BJ (cell line): ENCODE results near the gene GDPD1. TPM values are rescaled to one million over a fixed set of nuclear protein-coding genes. Genes with fewer than 3 reads are reported as not detected.
"Not testable (repeated sequence)": the region's sequence is repeated elsewhere in the genome, so short reads cannot be mapped to it uniquely, and the experiment has no call there.

Experiments used
- CTCF ChIA-PET: fragments of 350-600 bp; formaldehyde crosslinking; extraction: SDS; loops from one replicate; lab custom pipeline; 2021; ENCODE audit warnings: antibody characterized with exemption, inconsistent platforms; lab: Yijun Ruan, JAX
- POLR2A ChIA-PET: fragments of 300-600 bp; sonication (Branson Sonifier 250); formaldehyde crosslinking; extraction: SDS; loops from one replicate; lab custom pipeline; 2021; ENCODE audit warnings: antibody characterized with exemption; lab: Charles Lee
- DNase-seq: peaks from one replicate; pipeline ENCODE4 v3.0.0-alpha.2; 2011; ENCODE audit warnings: low read depth
- H3K27me3 ChIP-seq: 2 replicates; pipeline ENCODE4 v1.6.0; 2011; ENCODE audit warnings: low read length; ENCODE audit not compliant: control insufficient read depth, insufficient read depth
- H3K36me3 ChIP-seq: 2 replicates; pipeline ENCODE4 v1.5.1; 2011; ENCODE audit warnings: low read length; ENCODE audit not compliant: control insufficient read depth, insufficient read depth
- H3K4me3 ChIP-seq: 2 replicates; pipeline ENCODE4 v1.5.1; 2011; ENCODE audit warnings: low read depth, mild to moderate bottlenecking, control low read depth, low read length
- polyA plus RNA-seq: library from polyadenylated mRNA; depleted of rRNA; stranded (reverse); fragments of >200 nt; gene quantifications from 2 replicates; pipeline ENCODE4 v1.2.3, GENCODE V29; 2011
- TF ChIP-seq, protein P1 (sequence below): IDR thresholded peaks from 2 replicates; pipeline ENCODE4 v1.5.1; 2011; ENCODE audit warnings: low read depth, mild to moderate bottlenecking, control low read depth, inconsistent platforms, low read length, moderate library complexity; ENCODE audit not compliant: insufficient read depth

Gene GDPD1
- polyA plus RNA-seq, 1 experiment = 0.86 TPM

DNA sequence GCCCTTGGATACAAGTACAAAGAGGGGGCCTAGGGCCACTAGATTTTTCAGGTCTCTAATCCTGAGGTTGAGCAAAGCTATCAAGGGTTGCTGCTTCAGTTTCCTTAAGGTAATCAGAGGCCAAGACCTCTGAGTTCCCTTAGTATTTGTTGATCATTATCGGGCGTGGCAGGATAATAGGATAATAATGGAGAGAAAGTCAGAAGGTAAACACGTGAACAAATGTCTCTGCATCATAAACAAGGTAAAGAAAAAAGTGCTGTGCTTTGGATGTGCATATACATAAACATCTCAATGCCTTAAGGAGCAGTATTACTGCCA lies 69.6 kb downstream of the GDPD1 start:
- ChIA-PET POLR2A (no interaction called here), CTCF (no interaction called here)
- no peak overlapping the region for H3K4me3 ChIP-seq
- DNase-seq = no peak
- no peaks in the 10 kb centered on the region for H3K27me3 ChIP-seq
- H3K36me3 ChIP-seq = no peaks in the 10 kb centered on the region
- TF ChIP-seq, protein P1, sequence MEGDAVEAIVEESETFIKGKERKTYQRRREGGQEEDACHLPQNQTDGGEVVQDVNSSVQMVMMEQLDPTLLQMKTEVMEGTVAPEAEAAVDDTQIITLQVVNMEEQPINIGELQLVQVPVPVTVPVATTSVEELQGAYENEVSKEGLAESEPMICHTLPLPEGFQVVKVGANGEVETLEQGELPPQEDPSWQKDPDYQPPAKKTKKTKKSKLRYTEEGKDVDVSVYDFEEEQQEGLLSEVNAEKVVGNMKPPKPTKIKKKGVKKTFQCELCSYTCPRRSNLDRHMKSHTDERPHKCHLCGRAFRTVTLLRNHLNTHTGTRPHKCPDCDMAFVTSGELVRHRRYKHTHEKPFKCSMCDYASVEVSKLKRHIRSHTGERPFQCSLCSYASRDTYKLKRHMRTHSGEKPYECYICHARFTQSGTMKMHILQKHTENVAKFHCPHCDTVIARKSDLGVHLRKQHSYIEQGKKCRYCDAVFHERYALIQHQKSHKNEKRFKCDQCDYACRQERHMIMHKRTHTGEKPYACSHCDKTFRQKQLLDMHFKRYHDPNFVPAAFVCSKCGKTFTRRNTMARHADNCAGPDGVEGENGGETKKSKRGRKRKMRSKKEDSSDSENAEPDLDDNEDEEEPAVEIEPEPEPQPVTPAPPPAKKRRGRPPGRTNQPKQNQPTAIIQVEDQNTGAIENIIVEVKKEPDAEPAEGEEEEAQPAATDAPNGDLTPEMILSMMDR = no peak

DNA sequence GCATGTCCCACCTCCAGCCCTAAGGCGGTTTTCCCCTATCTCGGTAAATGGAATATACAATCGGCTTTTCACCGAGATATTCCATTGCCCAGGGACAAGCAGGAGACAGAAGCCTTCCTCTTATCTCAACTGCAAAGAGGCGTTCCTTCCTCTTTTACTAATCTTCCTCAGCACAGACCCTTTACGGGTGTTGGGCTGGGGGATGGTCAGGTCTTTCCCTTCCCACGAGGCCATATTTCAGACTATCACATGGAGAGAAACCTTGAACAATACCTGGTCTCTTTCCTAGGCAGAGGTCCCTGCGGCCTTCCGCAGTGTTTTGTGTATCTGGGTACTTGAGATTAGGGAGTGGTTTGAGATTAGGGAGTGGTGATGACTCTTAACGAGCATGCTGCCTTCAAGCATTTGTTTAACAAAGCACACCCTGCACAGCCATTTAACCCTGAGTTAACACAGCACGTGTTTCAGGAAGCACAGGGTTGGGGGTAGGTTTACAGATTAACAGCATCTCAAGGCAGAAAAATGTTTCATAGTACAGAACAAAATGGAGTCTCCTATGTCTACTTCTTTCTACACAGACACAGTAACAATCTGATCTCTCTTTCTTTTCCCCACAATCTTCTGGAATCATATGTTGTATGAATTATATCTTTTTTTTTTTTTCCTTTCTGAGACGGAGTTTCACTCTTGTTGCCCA lies 70.1 kb downstream of the GDPD1 start:
- POLR2A ChIA-PET, H3K36me3 ChIP-seq, H3K27me3 ChIP-seq, H3K4me3 ChIP-seq, CTCF ChIA-PET, DNase-seq: not testable (repeated sequence)

DNA sequence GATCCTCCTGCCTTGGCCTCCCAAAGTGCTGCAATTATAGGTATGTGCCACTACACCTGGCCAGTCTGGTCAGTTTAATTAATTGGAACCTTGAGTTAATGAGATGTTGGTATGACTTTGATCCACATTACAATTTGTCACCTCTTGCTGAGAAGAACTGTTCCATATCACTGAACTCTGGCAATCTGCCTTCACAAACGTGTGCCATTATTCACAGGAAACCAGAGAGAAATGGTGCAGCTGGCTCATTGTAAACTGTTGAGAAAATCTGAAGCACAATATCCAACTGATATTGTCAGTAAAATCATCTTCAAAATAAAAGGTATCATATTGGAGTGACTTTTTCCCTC lies 71.8 kb downstream of the GDPD1 start:
- POLR2A ChIA-PET = no interaction called here
- TF ChIP-seq, protein P1 = no peak
- H3K27me3 ChIP-seq = peaks cover 1% of the 10 kb centered on the region
- no peak for DNase-seq
- no peak overlapping the region for H3K4me3 ChIP-seq
- H3K36me3 ChIP-seq = no peaks in the 10 kb centered on the region
- CTCF ChIA-PET = interaction anchor here (1.3 kb wide), 1 partner anchor 9 kb away, joined by 3 read pairs; no protein-coding TSS in a partner anchor

DNA sequence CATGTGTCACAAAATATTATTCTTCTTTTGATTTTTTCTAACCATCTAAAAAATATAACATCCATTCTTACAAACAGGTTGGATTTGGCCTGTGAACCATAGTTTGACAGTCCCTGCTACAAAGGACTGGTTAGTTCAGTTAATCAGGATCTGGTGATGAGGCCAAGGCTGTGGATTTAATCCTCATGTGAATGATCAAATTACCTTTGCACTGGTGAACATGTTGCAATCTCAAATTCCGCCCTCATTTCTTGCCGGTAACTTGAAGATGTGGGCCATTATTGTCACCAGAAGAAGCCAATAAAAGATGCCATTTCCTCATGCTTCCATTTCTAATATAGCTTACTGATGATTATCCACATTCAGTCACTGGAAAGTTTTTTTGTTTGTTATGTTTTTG lies 75.9 kb downstream of the GDPD1 start:
- POLR2A ChIA-PET = no interaction called here
- no peak overlapping the region for H3K4me3 ChIP-seq

DNA sequence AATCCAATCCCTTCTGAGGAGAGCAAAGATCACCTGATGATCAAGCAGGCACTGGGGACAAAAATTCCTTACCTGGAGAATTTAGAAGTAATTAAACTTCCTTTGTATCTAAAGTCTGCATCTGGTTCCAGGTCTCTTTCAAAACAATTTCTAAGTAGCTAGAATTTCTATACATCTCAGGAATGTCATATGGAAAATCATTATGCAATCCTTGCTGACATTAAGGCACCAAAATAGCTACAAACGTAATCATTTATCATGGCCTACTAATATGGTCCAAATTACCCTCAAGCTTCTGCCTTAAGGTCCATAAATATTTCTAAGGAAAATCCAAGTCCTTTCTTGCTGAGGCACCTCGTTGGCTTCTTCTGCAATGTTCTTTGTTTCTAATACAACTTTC lies 78.2 kb downstream of the GDPD1 start:
- Histone ChIP-seq H3K36me3 (no peaks in the 10 kb centered on the region), H3K4me3 (no peak overlapping the region), H3K27me3 (peaks cover 1% of the 10 kb centered on the region)
- ChIA-PET POLR2A (no interaction called here), CTCF (interaction anchor here (2.4 kb wide), 1 partner anchor 13 kb away, joined by 9 read pairs; no protein-coding TSS in a partner anchor)
- TF ChIP-seq, protein P1 = no peak
- DNase-seq = no peak

More for the DNA sequence above, 75.9 kb downstream of the GDPD1 start:
- CTCF ChIA-PET = no interaction called here
- TF ChIP-seq, protein P1 = no peak
- H3K36me3 ChIP-seq = no peaks in the 10 kb centered on the region
- no peak for DNase-seq
- peaks cover 1% of the 10 kb centered on the region for H3K27me3 ChIP-seq
